ENCODE measurements around the gene SAMD8. TPM values are rescaled to one million over a fixed set of nuclear protein-coding genes. Genes with fewer than 3 reads are reported as not detected.

SAMD8 gene
- total RNA-seq (2013): 17.2 TPM
- polyA plus RNA-seq (10 to 100 TPM; 13.0 to 18.8 (median 13.7) TPM), polyA minus RNA-seq (9.1 and 11.9 TPM in 2 replicates), total RNA-seq (120 to 220 (median 163) reads per million in 11 experiments)

DNA sequence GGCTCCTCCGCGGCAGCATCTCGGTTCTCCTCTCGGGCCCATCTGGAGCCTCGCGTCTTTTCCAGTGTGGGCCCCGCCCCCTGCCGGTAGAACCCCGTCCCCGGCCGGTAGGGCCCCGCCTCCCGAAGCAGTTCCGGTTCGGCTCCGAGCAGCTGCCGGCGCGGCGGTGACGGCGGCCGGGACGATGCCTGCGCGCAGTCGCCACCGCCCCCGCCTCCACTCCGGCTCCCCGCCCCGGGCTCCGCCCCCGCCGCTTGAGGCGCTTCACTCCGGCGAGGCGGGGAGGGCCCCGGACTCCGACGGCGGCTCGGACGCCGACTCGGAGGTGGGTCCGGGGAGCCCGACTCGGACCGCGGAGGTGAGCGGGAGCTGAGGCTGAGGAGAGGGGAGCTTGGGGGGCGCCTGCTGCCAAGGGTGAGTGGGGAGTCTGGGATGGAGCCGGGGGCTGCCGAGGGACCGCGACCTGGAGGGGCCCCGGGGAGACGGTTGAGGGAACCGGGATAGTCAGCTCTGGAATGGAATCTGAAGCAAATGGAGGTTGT, at the start of gene SAMD8:
Gene SAMD8, plus strand, starts transcription at position 292 of the 542 bp plus-strand sequence. CDS start 38,873 bp downstream, outside the sequence.
- H3K4me1 Mint-ChIP-seq: peaks cover 52% of the 10 kb centered on the region
- Histone ChIP-seq H3K27ac (ENCODE audit: low read depth in 1 of 2, low read length in 2 of 2) (peak within 1 kb of the TSS; percentile 96 to 100), H4K20me1 (ENCODE audit: insufficient read depth, low read length) (peaks cover 39% of the 10 kb centered on the region), H3K36me3 (replicated peaks in 1 of 2; ENCODE audit: control insufficient read depth in 1 of 2, insufficient read depth in 2 of 2, low read length in 2 of 2) (no peaks in the 10 kb centered on the region), H3K4me1 (ENCODE audit: control insufficient read depth in 1 of 2, insufficient read depth in 2 of 2, low read length in 2 of 2) (peaks cover 29 to 42% of the 10 kb centered on the region in 2 donors), H3K27me3 (ENCODE audit: control insufficient read depth in 2 of 2, insufficient read depth in 2 of 2, low read length in 2 of 2) (no peaks in the 10 kb centered on the region), H3K79me2 (ENCODE audit: insufficient read depth, low read length) (peaks cover 46% of the 10 kb centered on the region), H3K9me3 (replicated peaks in 1 of 2; ENCODE audit: control insufficient read depth in 1 of 2, insufficient read depth in 1 of 2, low read length in 2 of 2) (no peaks in the 10 kb centered on the region), H3K4me2 (replicated peaks; ENCODE audit: extremely low read depth, low read length, poor library complexity, severe bottlenecking) (peak within 1 kb of the TSS; percentile 79), H3K9ac (ENCODE audit: insufficient read depth, low read length, poor library complexity, severe bottlenecking) (peak within 1 kb of the TSS; percentile 98), H2AFZ (ENCODE audit: insufficient read depth, low read depth, low read length, poor library complexity, severe bottlenecking) (peak within 1 kb of the TSS; percentile 84), H3K4me3 (replicated peaks in 1 of 3; ENCODE audit: low read depth in 2 of 3, low read length in 3 of 3) (peak within 1 kb of the TSS; percentile 53 to 95 (median 87))
- under 1% methylated on average over 61 of the region's 61 CpGs for WGBS (ENCODE audit: insufficient coverage)
- DNase-seq: peak; percentile 97 to 98 (median 98)
- H3K4me3 Mint-ChIP-seq: peak within 1 kb of the TSS; percentile 99 to 100
- H3K36me3 Mint-ChIP-seq: peaks cover 4 to 8% of the 10 kb centered on the region in 2 donors
- TF ChIP-seq, protein P1, sequence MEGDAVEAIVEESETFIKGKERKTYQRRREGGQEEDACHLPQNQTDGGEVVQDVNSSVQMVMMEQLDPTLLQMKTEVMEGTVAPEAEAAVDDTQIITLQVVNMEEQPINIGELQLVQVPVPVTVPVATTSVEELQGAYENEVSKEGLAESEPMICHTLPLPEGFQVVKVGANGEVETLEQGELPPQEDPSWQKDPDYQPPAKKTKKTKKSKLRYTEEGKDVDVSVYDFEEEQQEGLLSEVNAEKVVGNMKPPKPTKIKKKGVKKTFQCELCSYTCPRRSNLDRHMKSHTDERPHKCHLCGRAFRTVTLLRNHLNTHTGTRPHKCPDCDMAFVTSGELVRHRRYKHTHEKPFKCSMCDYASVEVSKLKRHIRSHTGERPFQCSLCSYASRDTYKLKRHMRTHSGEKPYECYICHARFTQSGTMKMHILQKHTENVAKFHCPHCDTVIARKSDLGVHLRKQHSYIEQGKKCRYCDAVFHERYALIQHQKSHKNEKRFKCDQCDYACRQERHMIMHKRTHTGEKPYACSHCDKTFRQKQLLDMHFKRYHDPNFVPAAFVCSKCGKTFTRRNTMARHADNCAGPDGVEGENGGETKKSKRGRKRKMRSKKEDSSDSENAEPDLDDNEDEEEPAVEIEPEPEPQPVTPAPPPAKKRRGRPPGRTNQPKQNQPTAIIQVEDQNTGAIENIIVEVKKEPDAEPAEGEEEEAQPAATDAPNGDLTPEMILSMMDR (IDR thresholded peaks at IDR 0.05): peak; percentile 16
- peak within 1 kb of the TSS; percentile 98 to 100 (median 99) for H3K27ac Mint-ChIP-seq
- H3K27me3 Mint-ChIP-seq (ENCODE audit: low read depth in 3 of 3): peaks cover 0 to 4% (median 3%) of the 10 kb centered on the region in 3 donors
- intact Hi-C loops (cut with micrococcal nuclease): loop anchor here (5.0 to 10.0 kb wide), 3 partner anchors 101 to 287 kb away; partner anchors contain the start of genes KAT6B (in 1 of the 2) and VDAC2 (in 1 of the 2)
- H3K9me3 Mint-ChIP-seq: no peaks in the 10 kb centered on the region

DNA sequence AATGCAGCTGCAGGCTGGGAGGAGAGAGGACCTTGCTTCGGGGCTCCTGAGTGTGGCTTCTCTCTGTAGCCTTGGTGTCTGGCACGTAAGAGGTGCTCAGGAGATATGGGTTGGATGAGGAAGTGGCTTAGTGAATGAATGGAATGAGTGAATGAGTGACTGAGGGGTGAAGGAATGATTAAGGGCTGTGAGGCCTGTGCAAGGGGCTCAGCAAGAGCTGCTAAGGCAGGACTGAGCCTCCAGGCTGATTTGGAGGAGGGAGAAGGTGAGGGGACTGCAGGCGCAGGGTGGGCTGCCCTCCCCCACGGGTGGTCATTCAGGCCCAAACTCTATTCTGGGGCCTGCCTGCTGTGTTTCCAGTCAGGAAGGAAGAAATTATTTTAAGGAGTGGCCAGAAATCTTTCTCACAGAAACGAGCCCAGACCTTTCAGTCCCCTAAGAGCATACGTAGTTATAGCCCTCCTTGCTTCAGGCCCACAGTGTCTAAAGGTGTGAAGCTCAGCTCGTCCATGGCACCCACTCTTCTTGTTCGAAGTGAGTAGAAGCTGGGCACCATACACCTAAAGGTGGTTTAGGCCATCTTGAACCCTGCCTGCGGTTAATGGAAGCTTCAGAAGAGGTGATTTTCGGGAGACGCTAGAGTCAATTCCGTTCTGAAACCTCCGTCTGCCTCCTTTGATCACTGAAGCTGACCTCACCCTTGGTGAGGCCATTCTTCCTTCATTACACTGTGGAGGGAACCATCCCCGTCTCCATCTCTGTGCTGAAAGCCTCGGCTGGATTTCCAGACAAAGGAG, 49.5 kb upstream of the SAMD8 start:
- no peaks in the 10 kb centered on the region for H3K36me3 ChIP-seq (replicated peaks in 1 of 2; ENCODE audit: control insufficient read depth in 1 of 2, insufficient read depth in 2 of 2, low read length in 2 of 2)
- Mint-ChIP-seq H3K9me3 (no peaks in the 10 kb centered on the region), H3K27ac (peak overlapping the region in 1 of 7 donors; percentile 54), H3K36me3 (no peaks in the 10 kb centered on the region), H3K4me3 (no peak overlapping the region), H3K27me3 (ENCODE audit: low read depth in 3 of 3) (peaks cover 0 to 10% (median 3%) of the 10 kb centered on the region in 3 donors), H3K4me1 (peaks cover 3% of the 10 kb centered on the region)
- no peak for DNase-seq
- no peaks in the 10 kb centered on the region for H4K20me1 ChIP-seq (ENCODE audit: insufficient read depth, low read length)
- no peak overlapping the region for H3K27ac ChIP-seq (ENCODE audit: low read depth in 1 of 2, low read length in 2 of 2)
- H3K9me3 ChIP-seq (replicated peaks in 1 of 2; ENCODE audit: control insufficient read depth in 1 of 2, insufficient read depth in 1 of 2, low read length in 2 of 2): no peaks in the 10 kb centered on the region
- H3K4me2 ChIP-seq (replicated peaks; ENCODE audit: extremely low read depth, low read length, poor library complexity, severe bottlenecking): no peak overlapping the region
- no peaks in the 10 kb centered on the region for H3K4me1 ChIP-seq (ENCODE audit: control insufficient read depth in 1 of 2, insufficient read depth in 2 of 2, low read length in 2 of 2)
- WGBS (ENCODE audit: insufficient coverage): 76% methylated on average over 14 of the region's 15 CpGs
- no peaks in the 10 kb centered on the region for H3K79me2 ChIP-seq (ENCODE audit: insufficient read depth, low read length)
- no peak overlapping the region for H3K9ac ChIP-seq (ENCODE audit: insufficient read depth, low read length, poor library complexity, severe bottlenecking)
- intact Hi-C loops (cut with micrococcal nuclease): no loop called here
- H2AFZ ChIP-seq (ENCODE audit: insufficient read depth, low read depth, low read length, poor library complexity, severe bottlenecking): no peak overlapping the region
- no peaks in the 10 kb centered on the region for H3K27me3 ChIP-seq (ENCODE audit: control insufficient read depth in 2 of 2, insufficient read depth in 2 of 2, low read length in 2 of 2)
- TF ChIP-seq, protein P1 (IDR thresholded peaks at IDR 0.05): no peak
- no peak overlapping the region for H3K4me3 ChIP-seq (replicated peaks in 1 of 3; ENCODE audit: low read depth in 2 of 3, low read length in 3 of 3)

All from CD14-positive monocyte (primary cell).